ENCODE measurements around the gene TSC22D4. TPM values are rescaled to one million over a fixed set of nuclear protein-coding genes. Genes with fewer than 3 reads are reported as not detected.

Gene TSC22D4
- polyA plus RNA-seq, 2 of the 4 experiments (the other 2 are of a cell fraction), result 7.9 to 28.9 TPM

DNA sequence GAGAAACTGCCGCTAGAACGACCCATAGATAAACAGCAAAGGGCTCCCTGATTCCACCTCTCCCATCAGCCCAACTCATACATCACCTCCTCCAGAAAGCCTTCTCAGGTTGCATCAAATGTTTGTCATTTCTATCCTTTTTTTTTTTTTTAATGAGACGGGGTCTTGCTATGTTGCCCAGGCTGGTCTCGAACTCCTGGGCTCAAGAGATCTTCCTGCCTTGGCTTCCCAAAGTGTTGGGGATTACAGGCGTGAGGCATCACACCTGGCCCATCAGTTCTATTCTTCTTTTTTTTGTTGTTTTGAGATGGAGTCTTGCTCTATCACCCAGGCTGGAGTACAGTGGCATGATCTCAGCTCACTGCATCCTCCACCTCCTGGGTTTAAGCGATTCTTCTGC lies 22.0 kb downstream of the TSC22D4 start (continued):
- TF ChIP-seq ATOH8 (CRISPR knock-in tag; IDR thresholded peaks at IDR 0.05; ENCODE audit: low read depth), result no peak
- TF ChIP-seq FOSL2 (IDR thresholded peaks at IDR 0.05), result no peak
- no peak for TF ChIP-seq FOSL2 (CRISPR knock-in tag; IDR thresholded peaks at IDR 0.05)
- no peak for TF ChIP-seq CTCF (IDR thresholded peaks at IDR 0.05)
- no peak for TF ChIP-seq ZFP36 (IDR thresholded peaks at IDR 0.05; ENCODE audit: borderline replicate concordance, partially characterized antibody)
- no peak for TF ChIP-seq HES2 (IDR thresholded peaks at IDR 0.05)
- TF ChIP-seq HOXB5 (CRISPR knock-in tag; IDR thresholded peaks at IDR 0.05), result no peak

GRCh38 chr7:100456562-100456961 lies 22.5 kb downstream of the TSC22D4 start:
- no peak for ATAC-seq
- Histone ChIP-seq H3K9me3 (no peaks in the 10 kb centered on the region), H3K4me2 (no peak overlapping the region), H3K4me1 (no peaks in the 10 kb centered on the region), H3K4me3 (no peak overlapping the region), H3K27ac (no peak overlapping the region)
- ChIA-PET POLR2A (interaction anchor here (0.6 kb wide), 1 partner anchor 446 kb away, joined by 3 read pairs; no protein-coding TSS in a partner anchor), CTCF (interaction anchor here (0.6 to 1.6 kb wide), 3 partner anchors 13 to 55 kb away, joined by 3 to 7 read pairs (median 3); no protein-coding TSS in a partner anchor)
- no peak for FAIRE-seq
- WGBS (ENCODE audit: missing lambda C conversion rate), result 85% methylated on average over 14 of the region's 14 CpGs
- no peak for DNase-seq (ENCODE audit: low read depth in 1 of 2, low spot score in 1 of 2)
- TF ChIP-seq EHMT2 (IDR thresholded peaks at IDR 0.05; ENCODE audit: low read depth), result no peak
- no peak for TF ChIP-seq CBX8 (IDR thresholded peaks at IDR 0.05)
- TF ChIP-seq EHF (CRISPR knock-in tag; IDR thresholded peaks at IDR 0.05), result no peak
- TF ChIP-seq ATOH8 (CRISPR knock-in tag; IDR thresholded peaks at IDR 0.05; ENCODE audit: low read depth), result no peak
- no peak for TF ChIP-seq RCOR1 (IDR thresholded peaks at IDR 0.05; ENCODE audit: low read depth, low read length)
- no peak for TF ChIP-seq MAZ (IDR thresholded peaks at IDR 0.05; ENCODE audit: borderline replicate concordance, low read depth, low read length)
- no peak for TF ChIP-seq POLR2A (IDR thresholded peaks at IDR 0.05; ENCODE audit: low read length)
- TF ChIP-seq HOXA7 (CRISPR knock-in tag; IDR thresholded peaks at IDR 0.05), result no peak
- TF ChIP-seq JUN (IDR thresholded peaks at IDR 0.05), result no peak
- TF ChIP-seq GATA3 (IDR thresholded peaks at IDR 0.05; ENCODE audit: borderline replicate concordance), result no peak

DNA sequence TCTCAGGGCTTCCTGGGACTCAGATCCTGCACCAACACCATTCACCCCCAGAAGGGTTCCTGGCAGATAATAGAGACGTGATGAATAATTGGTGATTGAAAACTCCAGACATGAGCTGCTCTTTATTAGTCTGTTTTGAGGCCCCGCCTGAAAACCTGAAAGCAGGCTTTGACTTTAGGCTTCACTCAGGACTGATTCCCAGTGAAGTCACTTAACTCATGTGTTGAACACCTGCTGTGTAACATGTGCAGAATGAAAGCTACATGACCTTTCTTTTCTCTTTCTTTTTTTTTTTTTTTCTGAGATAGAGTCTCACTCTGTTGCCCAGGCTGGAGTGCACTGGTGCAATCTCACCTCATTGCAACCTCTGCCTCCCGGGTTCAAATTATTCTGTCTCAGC lies 23.8 kb downstream of the TSC22D4 start:
- no peak overlapping the region for H3K27ac ChIP-seq
- DNase-seq (ENCODE audit: low read depth in 1 of 2, low spot score in 1 of 2) (no peak), ATAC-seq (no peak), FAIRE-seq (no peak)
- POLR2A ChIA-PET, result interaction anchor here (1.6 kb wide), 1 partner anchor 26 kb away, joined by 6 read pairs; the partner anchor contains the start of gene ZCWPW1
- TF ChIP-seq, protein P1, sequence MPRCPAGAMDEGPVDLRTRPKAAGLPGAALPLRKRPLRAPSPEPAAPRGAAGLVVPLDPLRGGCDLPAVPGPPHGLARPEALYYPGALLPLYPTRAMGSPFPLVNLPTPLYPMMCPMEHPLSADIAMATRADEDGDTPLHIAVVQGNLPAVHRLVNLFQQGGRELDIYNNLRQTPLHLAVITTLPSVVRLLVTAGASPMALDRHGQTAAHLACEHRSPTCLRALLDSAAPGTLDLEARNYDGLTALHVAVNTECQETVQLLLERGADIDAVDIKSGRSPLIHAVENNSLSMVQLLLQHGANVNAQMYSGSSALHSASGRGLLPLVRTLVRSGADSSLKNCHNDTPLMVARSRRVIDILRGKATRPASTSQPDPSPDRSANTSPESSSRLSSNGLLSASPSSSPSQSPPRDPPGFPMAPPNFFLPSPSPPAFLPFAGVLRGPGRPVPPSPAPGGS (IDR thresholded peaks at IDR 0.05), result no peak
- no peak for TF ChIP-seq RFX5 (IDR thresholded peaks at IDR 0.05)
- TF ChIP-seq EHMT2 (IDR thresholded peaks at IDR 0.05; ENCODE audit: low read depth), result no peak
- TF ChIP-seq NR3C1 (IDR thresholded peaks at IDR 0.05), result no peak
- TF ChIP-seq FOXS1 (CRISPR knock-in tag; IDR thresholded peaks at IDR 0.05), result no peak
- TF ChIP-seq, protein P2, sequence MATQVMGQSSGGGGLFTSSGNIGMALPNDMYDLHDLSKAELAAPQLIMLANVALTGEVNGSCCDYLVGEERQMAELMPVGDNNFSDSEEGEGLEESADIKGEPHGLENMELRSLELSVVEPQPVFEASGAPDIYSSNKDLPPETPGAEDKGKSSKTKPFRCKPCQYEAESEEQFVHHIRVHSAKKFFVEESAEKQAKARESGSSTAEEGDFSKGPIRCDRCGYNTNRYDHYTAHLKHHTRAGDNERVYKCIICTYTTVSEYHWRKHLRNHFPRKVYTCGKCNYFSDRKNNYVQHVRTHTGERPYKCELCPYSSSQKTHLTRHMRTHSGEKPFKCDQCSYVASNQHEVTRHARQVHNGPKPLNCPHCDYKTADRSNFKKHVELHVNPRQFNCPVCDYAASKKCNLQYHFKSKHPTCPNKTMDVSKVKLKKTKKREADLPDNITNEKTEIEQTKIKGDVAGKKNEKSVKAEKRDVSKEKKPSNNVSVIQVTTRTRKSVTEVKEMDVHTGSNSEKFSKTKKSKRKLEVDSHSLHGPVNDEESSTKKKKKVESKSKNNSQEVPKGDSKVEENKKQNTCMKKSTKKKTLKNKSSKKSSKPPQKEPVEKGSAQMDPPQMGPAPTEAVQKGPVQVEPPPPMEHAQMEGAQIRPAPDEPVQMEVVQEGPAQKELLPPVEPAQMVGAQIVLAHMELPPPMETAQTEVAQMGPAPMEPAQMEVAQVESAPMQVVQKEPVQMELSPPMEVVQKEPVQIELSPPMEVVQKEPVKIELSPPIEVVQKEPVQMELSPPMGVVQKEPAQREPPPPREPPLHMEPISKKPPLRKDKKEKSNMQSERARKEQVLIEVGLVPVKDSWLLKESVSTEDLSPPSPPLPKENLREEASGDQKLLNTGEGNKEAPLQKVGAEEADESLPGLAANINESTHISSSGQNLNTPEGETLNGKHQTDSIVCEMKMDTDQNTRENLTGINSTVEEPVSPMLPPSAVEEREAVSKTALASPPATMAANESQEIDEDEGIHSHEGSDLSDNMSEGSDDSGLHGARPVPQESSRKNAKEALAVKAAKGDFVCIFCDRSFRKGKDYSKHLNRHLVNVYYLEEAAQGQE (IDR thresholded peaks at IDR 0.05), result no peak
- no peak for TF ChIP-seq RAD21 (conservative IDR thresholded peaks at IDR 0.05 in 1 of 2, IDR thresholded peaks at IDR 0.05 in 1 of 2)
- no peak for TF ChIP-seq PBX3 (IDR thresholded peaks at IDR 0.05)
- no peak for TF ChIP-seq ATOH8 (CRISPR knock-in tag; IDR thresholded peaks at IDR 0.05; ENCODE audit: low read depth)
- no peak for TF ChIP-seq HOXB13 (CRISPR knock-in tag; IDR thresholded peaks at IDR 0.05; ENCODE audit: low read depth)
- TF ChIP-seq MAX (IDR thresholded peaks at IDR 0.05), result no peak
- TF ChIP-seq JUN (IDR thresholded peaks at IDR 0.05), result no peak
- H3K9me3 ChIP-seq, result no peaks in the 10 kb centered on the region
- 89% methylated on average over 3 of the region's 3 CpGs for WGBS (ENCODE audit: missing lambda C conversion rate)
- H3K4me3 ChIP-seq, result no peak overlapping the region
- H3K4me2 ChIP-seq, result no peak overlapping the region
- CTCF ChIA-PET, result interaction anchor here (0.9 to 7.2 kb wide), 11 partner anchors 8 to 315 kb away, joined by 3 to 56 read pairs (median 3); partner anchors contain the start of genes SPACDR and TSC22D4
- 0 out of 3 replicates have a peak, but pooled peaks cover 3% of the 10 kb centered on the region for H3K4me1 ChIP-seq

All from A549 (cell line).